Purkinje cell (primary cell): ENCODE measurements around the gene AMDHD1. TPM values are rescaled to one million over a fixed set of nuclear protein-coding genes. Genes with fewer than 3 reads are reported as not detected.

Experiments used
- polyA plus RNA-seq: library from polyadenylated mRNA; unstranded; fragments of >200 nt; fragmentation: Nextera tagmentation; gene quantifications from 2 replicates; pipeline ENCODE4 v1.2.1, GENCODE V29; 2014

Gene AMDHD1
- 3.9 and 4.2 TPM in 2 replicates for polyA plus RNA-seq

GRCh38 chr12:95943330-95943842 lies at the start of gene AMDHD1:
TSS of gene AMDHD1 (plus strand) at chr12:95943331. CDS start at chr12:95943399, 68 bp downstream.

GRCh38 chr12:95942524-95943329 lies 404 bp upstream of the AMDHD1 start, which contains the start of gene CCDC38:
TSS of gene CCDC38 (minus strand) at chr12:95942614. CDS start at chr12:95936509, 6,105 bp downstream.

GRCh38 chr12:95996034-95996658 lies 53.0 kb downstream of the AMDHD1 start, which contains the start of gene HAL:
TSS of gene HAL (minus strand) at chr12:95996344. CDS start at chr12:95995910, 434 bp downstream.

Other genes with a start within 250 kb of the AMDHD1 start
- 1.4 and 5.2 TPM in 2 replicates for gene NTN4, start 152.6 kb upstream of the AMDHD1 start, polyA plus RNA-seq
- 57.3 and 69.6 TPM in 2 replicates for gene SNRPF, start 84.4 kb upstream of the AMDHD1 start, polyA plus RNA-seq
- not detected in 2 replicates for gene CCDC38, start 717 bp upstream of the AMDHD1 start, polyA plus RNA-seq
- gene HAL, start 53.0 kb downstream of the AMDHD1 start, polyA plus RNA-seq, result not detected in 2 replicates
- 45.1 and 54.5 TPM in 2 replicates for gene LTA4H, start 92.3 kb downstream of the AMDHD1 start, polyA plus RNA-seq